ENCODE measurements around the gene KCP. TPM values are rescaled to one million over a fixed set of nuclear protein-coding genes. Genes with fewer than 3 reads are reported as not detected.

Gene KCP
- total and polyA plus RNA-seq, 2 of the 13 experiments (the other 11 are each of a cell fraction or from before 2014, with no cell fraction given) = 0.37 to 1.0 TPM

DNA sequence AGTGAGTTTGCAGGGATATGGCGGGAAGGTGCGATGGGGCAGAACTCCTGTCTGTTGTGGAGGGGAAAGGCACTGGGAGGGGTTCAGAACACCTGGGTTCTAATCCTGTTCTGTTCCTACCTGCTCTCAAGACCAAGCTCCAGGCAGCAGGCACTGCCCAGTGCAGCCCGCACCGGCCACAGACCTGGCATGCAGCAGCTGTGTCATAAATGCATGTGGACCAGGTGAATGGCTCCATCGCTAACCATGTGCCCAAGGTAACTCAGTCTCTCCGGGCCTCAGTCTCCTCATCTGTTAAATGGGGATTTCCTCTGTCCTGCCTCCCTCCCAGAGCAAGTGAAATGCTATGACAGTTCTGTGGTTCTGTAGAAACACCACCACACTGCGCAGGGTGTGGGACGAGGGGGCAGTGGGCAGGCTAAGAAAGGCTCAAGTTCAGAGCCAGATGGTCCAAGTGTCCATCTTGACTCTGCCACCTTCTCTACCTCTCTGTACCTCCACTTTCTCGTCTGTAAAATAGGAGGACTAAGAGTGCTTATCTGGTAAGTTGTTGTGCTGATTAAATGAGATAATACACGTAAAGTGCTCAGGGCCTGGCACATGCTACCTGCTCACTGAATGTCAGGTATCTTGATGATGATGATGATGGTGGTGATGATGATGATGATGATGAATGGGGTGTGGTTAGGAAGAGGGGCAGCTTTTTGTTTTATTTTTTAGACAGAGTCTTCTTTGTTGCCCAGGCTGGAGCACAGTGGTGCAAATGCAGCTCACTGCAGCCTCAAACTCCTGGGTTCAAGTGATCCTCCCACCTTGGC is 24.9 kb downstream of the KCP start:
- Histone ChIP-seq H3K27me3 (ENCODE audit: control insufficient read depth in 1 of 2, insufficient read depth in 2 of 2, low read length in 2 of 2) (peaks cover 0 to 20% of the 10 kb centered on the region in 2 experiments; a peak in 3 of 5 replicates), H3K9ac (ENCODE audit: insufficient read depth, low read depth, low read length) (no peak overlapping the region), H3K36me3 (replicated peaks in 1 of 2; ENCODE audit: control insufficient read depth in 1 of 2, insufficient read depth in 2 of 2, low read length in 2 of 2) (no peaks in the 10 kb centered on the region), H4K20me1 (ENCODE audit: insufficient read depth, low read length) (no peaks in the 10 kb centered on the region), H3K9me3 (ENCODE audit: low read length) (no peaks in the 10 kb centered on the region), H2AFZ (ENCODE audit: low read length) (no peak overlapping the region), H3K27ac (ENCODE audit: extremely low read length, insufficient read depth, low read length) (no peak overlapping the region), H3K4me3 (replicated peaks in 1 of 3; ENCODE audit: insufficient read depth in 1 of 3, low read depth in 2 of 3, low read length in 3 of 3) (no peak overlapping the region), H3K79me2 (ENCODE audit: insufficient read depth, low read length) (no peaks in the 10 kb centered on the region), H3K4me2 (ENCODE audit: low read depth, low read length) (peak overlapping the region; percentile 43; the same call in 1 of the 2 replicates), H3K4me1 (ENCODE audit: insufficient read depth, low read length) (peaks cover 38% of the 10 kb centered on the region)
- FAIRE-seq (no peak), DNase-seq (ENCODE audit: low spot score) (no peak), ATAC-seq (no peak)
- ChIA-PET POLR2A (interaction anchor here (1.3 kb wide), 1 partner anchor 22 kb away, joined by 3 read pairs; the partner anchor contains the start of gene ATP6V1F), CTCF (ENCODE audit: low intra/inter-chr PET ratio, low total read pairs) (no interaction called here)
- 76% methylated on average over 5 of the region's 10 CpGs for WGBS (ENCODE audit: low lambda C conversion rate)
- no TSS peak for BruUV-seq (replicated peaks)
- in situ Hi-C loops (cut with HindIII; ENCODE audit: extremely low pct_ligation_motif_present, low pct_unique_long_range_greater_than_20kb) (loop anchor here (25.0 kb wide), 1 partner anchor 448 kb away; no protein-coding TSS in a partner anchor), intact Hi-C loops (cut with micrococcal nuclease; ENCODE audit: unreplicated experiment) (no loop called here)
- TF ChIP-seq ZNF629 (CRISPR knock-in tag; conservative IDR thresholded peaks at IDR 0.05) (peak; percentile 84), CREB1 (IDR thresholded peaks at IDR 0.05) (peak; percentile 74), CREB1 (CRISPR knock-in tag; IDR thresholded peaks at IDR 0.05) (no peak), TMF1 (CRISPR knock-in tag; IDR thresholded peaks at IDR 0.05; ENCODE audit: low read depth) (no peak)

DNA sequence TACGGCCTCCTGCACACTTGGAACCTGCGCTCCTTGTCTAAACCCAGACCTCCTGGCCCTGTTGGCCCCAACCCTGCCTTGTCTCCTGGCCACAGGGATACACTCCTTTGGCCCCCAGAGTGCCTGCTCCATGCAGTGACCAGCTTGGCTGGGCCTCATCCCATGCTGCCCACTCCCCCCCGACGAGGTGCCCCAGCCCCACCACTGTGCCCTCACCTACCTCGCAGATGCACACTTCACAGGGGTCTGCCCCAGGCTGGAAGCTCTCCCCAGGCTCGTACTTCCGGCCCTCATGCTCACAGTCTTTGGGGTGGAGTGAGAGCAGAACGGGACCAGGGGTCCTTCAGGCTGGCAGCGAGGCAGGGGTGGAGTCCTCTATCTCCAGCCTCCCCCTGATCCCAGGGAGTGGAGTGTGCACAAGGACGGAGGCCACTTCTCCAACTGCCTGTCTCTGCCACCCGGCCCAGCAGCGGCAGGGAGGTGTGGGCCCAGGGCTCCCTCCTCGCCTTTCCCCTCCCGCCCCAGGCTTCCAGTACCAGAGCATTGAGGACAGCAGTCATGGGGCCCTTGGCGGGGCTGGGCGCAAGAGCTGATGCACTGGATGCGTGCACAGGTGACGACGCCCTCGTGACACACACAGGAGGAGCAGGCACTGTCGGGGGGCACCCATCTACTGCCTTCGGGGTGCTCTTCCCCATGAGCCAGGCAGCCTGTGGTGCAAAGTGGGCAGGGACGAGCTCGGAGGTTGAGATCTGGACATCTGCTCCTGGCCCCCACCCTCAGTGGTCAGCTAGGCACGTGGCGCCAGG is 25.7 kb downstream of the KCP start:
- 84% methylated on average over 15 of the region's 26 CpGs for WGBS (ENCODE audit: low lambda C conversion rate)
- Histone ChIP-seq H3K27ac (ENCODE audit: extremely low read length, insufficient read depth, low read length) (no peak overlapping the region), H3K9me3 (ENCODE audit: low read length) (no peaks in the 10 kb centered on the region), H4K20me1 (ENCODE audit: insufficient read depth, low read length) (no peaks in the 10 kb centered on the region), H3K4me3 (replicated peaks in 1 of 3; ENCODE audit: insufficient read depth in 1 of 3, low read depth in 2 of 3, low read length in 3 of 3) (peak overlapping the region in 1 of 3 experiments; percentile 79; a peak in 1 of 6 replicates), H3K4me1 (ENCODE audit: insufficient read depth, low read length) (peaks cover 41% of the 10 kb centered on the region), H3K4me2 (ENCODE audit: low read depth, low read length) (peak overlapping the region; percentile 85), H2AFZ (ENCODE audit: low read length) (no peak overlapping the region), H3K9ac (ENCODE audit: insufficient read depth, low read depth, low read length) (no peak overlapping the region), H3K27me3 (ENCODE audit: control insufficient read depth in 1 of 2, insufficient read depth in 2 of 2, low read length in 2 of 2) (peaks cover 0 to 17% of the 10 kb centered on the region in 2 experiments; a peak in 2 of 5 replicates), H3K36me3 (replicated peaks in 1 of 2; ENCODE audit: control insufficient read depth in 1 of 2, insufficient read depth in 2 of 2, low read length in 2 of 2) (no peaks in the 10 kb centered on the region), H3K79me2 (ENCODE audit: insufficient read depth, low read length) (no peaks in the 10 kb centered on the region)
- ChIA-PET POLR2A (interaction anchor here (0.7 to 1.5 kb wide), 3 partner anchors 22 to 340 kb away, joined by 3 to 12 read pairs (median 3); partner anchors contain the start of genes AHCYL2 and ATP6V1F), CTCF (ENCODE audit: low intra/inter-chr PET ratio, low total read pairs) (interaction anchor here (1.5 kb wide), 1 partner anchor 42 kb away, joined by 13 read pairs; no protein-coding TSS in a partner anchor)
- DNase-seq (ENCODE audit: low spot score) = no peak
- FAIRE-seq = no peak
- intact Hi-C loops (cut with micrococcal nuclease; ENCODE audit: unreplicated experiment) = loop anchor here (5.0 kb wide), 1 partner anchor 412 kb away; no protein-coding TSS in a partner anchor
- in situ Hi-C loops (cut with HindIII; ENCODE audit: extremely low pct_ligation_motif_present, low pct_unique_long_range_greater_than_20kb) = loop anchor here (5.0 to 25.0 kb wide), 2 partner anchors 92 to 447 kb away; partner anchors contain the start of gene CCDC136
- no peak; the same call in 2 of the 3 replicates for ATAC-seq
- no TSS peak for BruUV-seq (replicated peaks)
- TF ChIP-seq FOXP1 (IDR thresholded peaks at IDR 0.05) (no peak), FOXP1 (CRISPR knock-in tag; IDR thresholded peaks at IDR 0.05) (no peak), GTF2F1 (IDR thresholded peaks at IDR 0.05; ENCODE audit: low read length) (no peak), HOXA9 (CRISPR knock-in tag; IDR thresholded peaks at IDR 0.05; ENCODE audit: borderline replicate concordance) (no peak), ZFP82 (CRISPR knock-in tag; IDR thresholded peaks at IDR 0.05; ENCODE audit: borderline replicate concordance) (no peak), ZNF839 (CRISPR knock-in tag; IDR thresholded peaks at IDR 0.05; ENCODE audit: borderline replicate concordance) (no peak), ZNF746 (CRISPR knock-in tag; IDR thresholded peaks at IDR 0.05) (no peak), ZNF232 (CRISPR knock-in tag; IDR thresholded peaks at IDR 0.05; ENCODE audit: borderline replicate concordance) (no peak), ZNF558 (CRISPR knock-in tag; IDR thresholded peaks at IDR 0.05; ENCODE audit: borderline replicate concordance) (no peak)
- TF ChIP-seq, protein P1, sequence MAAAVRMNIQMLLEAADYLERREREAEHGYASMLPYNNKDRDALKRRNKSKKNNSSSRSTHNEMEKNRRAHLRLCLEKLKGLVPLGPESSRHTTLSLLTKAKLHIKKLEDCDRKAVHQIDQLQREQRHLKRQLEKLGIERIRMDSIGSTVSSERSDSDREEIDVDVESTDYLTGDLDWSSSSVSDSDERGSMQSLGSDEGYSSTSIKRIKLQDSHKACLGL (CRISPR knock-in tag; IDR thresholded peaks at IDR 0.05) = no peak
- TF ChIP-seq, protein P2, sequence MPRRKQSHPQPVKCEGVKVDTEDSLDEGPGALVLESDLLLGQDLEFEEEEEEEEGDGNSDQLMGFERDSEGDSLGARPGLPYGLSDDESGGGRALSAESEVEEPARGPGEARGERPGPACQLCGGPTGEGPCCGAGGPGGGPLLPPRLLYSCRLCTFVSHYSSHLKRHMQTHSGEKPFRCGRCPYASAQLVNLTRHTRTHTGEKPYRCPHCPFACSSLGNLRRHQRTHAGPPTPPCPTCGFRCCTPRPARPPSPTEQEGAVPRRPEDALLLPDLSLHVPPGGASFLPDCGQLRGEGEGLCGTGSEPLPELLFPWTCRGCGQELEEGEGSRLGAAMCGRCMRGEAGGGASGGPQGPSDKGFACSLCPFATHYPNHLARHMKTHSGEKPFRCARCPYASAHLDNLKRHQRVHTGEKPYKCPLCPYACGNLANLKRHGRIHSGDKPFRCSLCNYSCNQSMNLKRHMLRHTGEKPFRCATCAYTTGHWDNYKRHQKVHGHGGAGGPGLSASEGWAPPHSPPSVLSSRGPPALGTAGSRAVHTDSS (CRISPR knock-in tag; conservative IDR thresholded peaks at IDR 0.05) = no peak
